Skeletal muscle satellite cell (primary cell): ENCODE data around the gene BRD3.
A peak's percentile ranks its signal among the peaks of the same experiment; 100 is the strongest.
"Not testable (repeated sequence)": the region's sequence is repeated elsewhere in the genome, so short reads cannot be mapped to it uniquely, and the experiment has no call there.

Experiments used
- H3K27me3 ChIP-seq: 2 replicates; pipeline ENCODE4 v1.7.0; 2013; ENCODE audit warnings: low read length; ENCODE audit not compliant: control insufficient read depth, insufficient read depth
- H3K36me3 ChIP-seq: 2 replicates; pipeline ENCODE4 v1.7.0; 2013; ENCODE audit warnings: mild to moderate bottlenecking, control low read depth, low read length; ENCODE audit not compliant: insufficient read depth
- H3K4me1 ChIP-seq: 2 replicates; pipeline ENCODE4 v1.7.0; 2013; ENCODE audit warnings: low read length; ENCODE audit not compliant: control insufficient read depth, insufficient read depth
- H3K4me2 ChIP-seq: 2 replicates; pipeline ENCODE4 v1.7.0; 2013; ENCODE audit warnings: mild to moderate bottlenecking, low read length
- H3K4me3 ChIP-seq: 2 replicates; pipeline ENCODE4 v1.7.0; 2013; ENCODE audit warnings: low read length
- H3K9ac ChIP-seq: 2 replicates; pipeline ENCODE4 v1.7.0; 2013; ENCODE audit warnings: mild to moderate bottlenecking, low read depth, low read length, moderate library complexity
- H3K9me3 ChIP-seq: replicated peaks from 2 replicates; pipeline ENCODE4 v1.7.0; 2013; ENCODE audit warnings: mild to moderate bottlenecking, control low read depth, low read length

Gene BRD3

DNA sequence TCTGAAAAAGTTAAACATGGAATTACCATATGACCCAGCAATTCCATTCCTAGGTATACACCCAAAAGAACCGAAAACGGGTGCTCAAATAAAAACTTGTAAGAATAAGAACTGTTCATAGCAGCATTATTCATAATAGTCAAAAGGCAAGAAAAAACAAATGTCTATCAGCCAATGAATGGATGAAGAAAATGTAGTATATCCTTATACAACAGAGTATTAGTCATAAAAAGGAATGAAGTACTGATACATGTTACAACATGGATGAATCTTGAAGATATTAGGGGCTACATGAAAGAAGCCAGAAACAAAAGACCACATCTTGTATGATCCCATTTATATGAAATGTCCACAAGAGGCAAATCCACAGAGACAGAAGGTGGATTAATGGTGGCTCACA, 15.6 kb upstream of the BRD3 start:
- Histone ChIP-seq H3K9me3 (no peaks in the 10 kb centered on the region), H3K4me3 (no peak overlapping the region), H3K9ac (no peak overlapping the region), H3K36me3 (no peaks in the 10 kb centered on the region), H3K27me3 (peaks cover 21% of the 10 kb centered on the region), H3K4me1 (no peaks in the 10 kb centered on the region), H3K4me2 (no peak overlapping the region)

GRCh38 chr9:134076644-134077043, 8.8 kb upstream of the BRD3 start:
- H3K36me3 ChIP-seq = no peaks in the 10 kb centered on the region
- no peak overlapping the region for H3K4me3 ChIP-seq
- no peak overlapping the region for H3K4me2 ChIP-seq
- H3K27me3 ChIP-seq = peaks cover 18% of the 10 kb centered on the region
- no peaks in the 10 kb centered on the region for H3K4me1 ChIP-seq
- H3K9me3 ChIP-seq = no peaks in the 10 kb centered on the region
- H3K9ac ChIP-seq = no peak overlapping the region

DNA sequence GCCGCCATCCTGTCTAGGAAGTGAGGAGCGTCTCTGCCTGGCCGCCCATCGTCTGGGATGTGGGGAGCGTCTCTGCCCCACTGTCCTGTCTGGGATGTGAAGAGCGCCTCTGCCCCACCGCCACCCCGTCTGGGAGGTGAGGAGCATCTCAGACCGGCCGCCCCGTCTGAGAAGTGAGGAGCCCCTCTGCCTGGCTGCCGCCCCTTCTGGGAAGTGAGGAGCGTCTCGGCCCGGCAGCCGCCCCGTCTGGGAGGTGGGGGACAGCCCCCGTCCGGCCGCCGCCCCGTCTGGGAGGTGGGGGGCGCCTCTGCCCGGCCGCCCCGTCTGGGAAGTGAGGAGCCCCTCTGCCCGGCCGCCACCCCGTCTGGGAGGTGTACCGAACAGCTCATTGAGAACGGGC, 7.9 kb upstream of the BRD3 start:
- peaks cover 21% of the 10 kb centered on the region for H3K27me3 ChIP-seq
- H3K36me3 ChIP-seq, H3K4me1 ChIP-seq, H3K9ac ChIP-seq, H3K4me3 ChIP-seq, H3K9me3 ChIP-seq, H3K4me2 ChIP-seq: not testable (repeated sequence)

DNA sequence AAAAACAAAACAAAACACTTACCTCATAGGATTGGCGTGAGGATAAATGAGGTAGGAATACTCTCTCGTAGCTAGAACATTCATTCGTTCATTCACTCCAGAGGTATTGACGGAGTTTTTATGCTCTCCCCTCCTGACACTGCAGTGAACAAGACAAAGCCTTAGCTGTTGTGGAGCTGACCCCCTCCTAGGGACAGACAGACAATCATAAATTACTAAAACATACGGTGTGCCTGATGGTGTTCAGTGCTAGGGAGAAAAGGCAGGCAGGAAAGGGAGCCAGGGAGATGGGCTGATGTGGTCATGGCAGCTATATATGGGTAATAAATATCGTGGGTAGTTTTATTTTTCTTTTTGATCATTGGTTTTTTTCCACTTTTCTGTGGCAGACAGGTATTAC, 5.7 kb upstream of the BRD3 start:
- H3K27me3 ChIP-seq = peaks cover 38% of the 10 kb centered on the region
- no peaks in the 10 kb centered on the region for H3K4me1 ChIP-seq
- no peaks in the 10 kb centered on the region for H3K9me3 ChIP-seq
- no peak overlapping the region for H3K4me3 ChIP-seq
- H3K4me2 ChIP-seq = no peak overlapping the region
- no peak overlapping the region for H3K9ac ChIP-seq
- H3K36me3 ChIP-seq = no peaks in the 10 kb centered on the region

- not testable (repeated sequence) for H3K4me2 ChIP-seq, H3K9me3 ChIP-seq, H3K9ac ChIP-seq, H3K4me3 ChIP-seq, H3K4me1 ChIP-seq, H3K36me3 ChIP-seq
- H3K27me3 ChIP-seq = peaks cover 38% of the 10 kb centered on the region
These were observed 4.9 kb upstream of the BRD3 start for GRCh38 chr9:134072683-134073082.

GRCh38 chr9:134071149-134071548, 3.3 kb upstream of the BRD3 start:
- H3K4me2 ChIP-seq = no peak overlapping the region

GRCh38 chr9:134069480-134070399, 1.9 kb upstream of the BRD3 start:
- no peak overlapping the region for H3K4me3 ChIP-seq
- peak overlapping the region; percentile 99 for H3K4me2 ChIP-seq
- peaks cover 37% of the 10 kb centered on the region for H3K27me3 ChIP-seq
- no peaks in the 10 kb centered on the region for H3K36me3 ChIP-seq
- H3K4me1 ChIP-seq = peaks cover 15% of the 10 kb centered on the region
- H3K9ac ChIP-seq = no peak overlapping the region
- H3K9me3 ChIP-seq = no peaks in the 10 kb centered on the region

More at GRCh38 chr9:134071149-134071548, 3.3 kb upstream of the BRD3 start:
- peaks cover 3% of the 10 kb centered on the region for H3K4me1 ChIP-seq
- H3K4me3 ChIP-seq = no peak overlapping the region
- H3K27me3 ChIP-seq = peaks cover 38% of the 10 kb centered on the region
- H3K9me3 ChIP-seq = no peaks in the 10 kb centered on the region
- H3K36me3 ChIP-seq = no peaks in the 10 kb centered on the region
- H3K9ac ChIP-seq = no peak overlapping the region

DNA sequence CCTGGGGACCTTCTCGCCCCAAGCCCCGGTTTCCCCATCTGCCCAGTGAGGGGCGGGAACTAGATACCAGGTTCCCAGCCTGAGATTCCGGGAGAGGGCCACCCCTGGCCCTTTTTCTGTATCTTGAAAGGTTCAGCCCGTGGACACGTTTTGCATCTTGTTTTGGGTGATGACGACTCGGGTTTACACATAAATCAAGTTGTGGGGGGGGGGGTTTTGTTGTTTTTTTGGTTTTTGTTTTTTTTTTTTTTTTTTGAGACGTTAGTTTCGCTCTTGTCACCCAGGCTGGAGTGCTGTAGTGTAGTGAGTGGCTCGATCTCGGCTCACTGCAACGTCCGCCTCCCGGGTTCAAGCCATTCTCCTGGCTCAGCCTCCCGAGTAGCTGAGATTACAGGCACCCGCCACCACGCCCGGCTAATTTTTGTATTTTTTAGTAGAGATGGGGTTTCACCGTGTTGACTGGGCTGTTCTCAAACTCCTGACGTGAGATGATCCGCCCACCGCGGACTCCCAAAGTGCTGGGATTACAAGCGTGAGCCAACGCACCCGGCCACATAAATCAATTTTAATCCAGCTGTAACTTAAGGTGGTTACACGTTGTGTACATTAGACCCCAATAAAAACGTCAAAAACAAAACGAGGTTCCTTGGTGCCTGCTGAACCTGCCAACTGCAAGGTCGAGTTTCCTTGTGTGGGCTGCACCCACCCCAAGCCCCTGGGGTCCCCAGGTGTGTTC, 1.1 kb upstream of the BRD3 start:
- H3K9ac ChIP-seq = peak overlapping the region; percentile 87
- H3K27me3 ChIP-seq = peaks cover 30% of the 10 kb centered on the region
- H3K4me2 ChIP-seq = peak overlapping the region; percentile 99
- peaks cover 16% of the 10 kb centered on the region for H3K4me1 ChIP-seq
- peaks cover under 1% of the 10 kb centered on the region for H3K36me3 ChIP-seq
- H3K9me3 ChIP-seq = no peaks in the 10 kb centered on the region
- H3K4me3 ChIP-seq = peak overlapping the region; percentile 96

GRCh38 chr9:134066913-134067851, 644 bp downstream of the BRD3 start:
- Histone ChIP-seq H3K27me3 (peaks cover 24% of the 10 kb centered on the region), H3K4me1 (peaks cover 30% of the 10 kb centered on the region), H3K36me3 (peaks cover 8% of the 10 kb centered on the region), H3K4me3 (peak overlapping the region; percentile 90), H3K9ac (peak overlapping the region; percentile 95), H3K9me3 (no peaks in the 10 kb centered on the region), H3K4me2 (peak overlapping the region; percentile 95)

DNA sequence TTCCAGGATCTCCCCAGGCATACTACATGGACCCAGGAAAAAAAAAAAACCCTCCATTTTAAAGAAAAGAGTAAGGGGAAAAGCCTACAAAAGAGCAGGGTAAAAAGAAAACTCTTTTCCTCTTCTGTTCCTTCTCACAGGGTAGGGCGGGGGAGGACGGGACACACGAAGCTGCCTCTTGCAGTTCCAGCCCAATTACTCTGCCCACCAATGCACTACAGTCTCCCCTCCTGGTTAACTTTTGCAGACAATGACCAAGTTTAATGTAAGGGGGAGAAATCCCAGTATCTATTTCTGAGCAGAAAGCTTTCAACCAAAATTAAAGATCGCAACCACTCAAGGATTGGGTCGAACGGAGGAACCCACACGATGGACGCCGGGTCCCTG, 1.3 kb downstream of the BRD3 start:
- Histone ChIP-seq H3K4me3 (peak overlapping the region; percentile 90), H3K9ac (peak overlapping the region; percentile 95), H3K4me1 (peaks cover 36% of the 10 kb centered on the region), H3K36me3 (peaks cover 8% of the 10 kb centered on the region), H3K27me3 (peaks cover 24% of the 10 kb centered on the region), H3K9me3 (no peaks in the 10 kb centered on the region), H3K4me2 (peak overlapping the region; percentile 95)
